Left renal pelvis (tissue), 4 donors: ENCODE data around the gene RREB1. TPM values are rescaled to one million over a fixed set of nuclear protein-coding genes. Genes with fewer than 3 reads are reported as not detected.
A peak's percentile ranks its signal among the peaks of the same experiment; 100 is the strongest.

ENCODE experiments used
- DNase-seq, 4 donors: peaks; one replicate each; pipeline ENCODE4 v3.0.0-alpha.2; 2013; ENCODE audit warnings: low read depth in 4 of 4, low spot score in 3 of 4
- polyA plus RNA-seq, 4 donors: library from polyadenylated mRNA; unstranded; fragments of 120-200 nt; gene quantifications; one replicate each; pipeline ENCODE4 v1.2.1, GENCODE V29; 2013; ENCODE audit not compliant: insufficient read length in 4 of 4

The RREB1 gene
- polyA plus RNA-seq, 4 donors, result 12.6 to 24.9 (median 21.6) TPM

DNA sequence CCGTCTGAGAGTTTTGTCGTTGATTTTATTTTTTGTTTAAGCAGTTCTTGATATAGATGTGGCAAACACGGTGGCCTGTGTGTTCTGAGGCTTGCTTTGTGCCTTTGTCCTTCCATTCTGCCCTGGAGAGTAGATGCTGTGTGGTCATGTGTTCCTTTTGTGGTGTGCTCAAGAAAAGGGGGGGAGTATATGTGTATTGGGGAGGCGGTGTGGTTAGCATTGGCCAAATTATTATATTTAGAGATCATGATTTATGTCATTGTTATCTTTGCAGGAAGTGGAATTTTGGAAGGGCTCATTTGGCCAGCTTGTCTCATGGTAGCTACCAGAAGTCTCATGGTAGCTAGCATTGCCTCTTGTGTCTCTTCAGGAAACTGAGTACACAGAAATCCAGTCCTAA is 16.4 kb downstream of the RREB1 start:
- no peak for DNase-seq

DNA sequence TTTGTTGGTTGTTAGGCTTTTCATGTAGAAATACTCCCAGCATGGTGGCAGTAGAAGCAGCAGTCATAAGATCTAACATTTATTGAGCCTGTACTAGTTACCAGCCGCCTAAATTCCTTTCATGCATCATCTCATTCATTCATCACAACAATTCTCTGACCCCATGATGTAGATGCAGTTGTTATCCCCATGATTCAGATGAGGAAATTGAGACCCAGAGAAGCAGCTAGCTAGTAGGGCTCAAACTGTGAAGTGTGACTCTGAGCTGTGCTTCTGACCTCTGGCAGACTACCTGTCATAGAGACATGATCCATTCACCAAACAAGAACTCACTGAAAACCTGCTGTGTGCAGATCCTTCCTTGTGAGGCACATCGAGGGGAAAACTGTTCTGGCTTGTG is 16.9 kb downstream of the RREB1 start:
- no peak for DNase-seq

DNA sequence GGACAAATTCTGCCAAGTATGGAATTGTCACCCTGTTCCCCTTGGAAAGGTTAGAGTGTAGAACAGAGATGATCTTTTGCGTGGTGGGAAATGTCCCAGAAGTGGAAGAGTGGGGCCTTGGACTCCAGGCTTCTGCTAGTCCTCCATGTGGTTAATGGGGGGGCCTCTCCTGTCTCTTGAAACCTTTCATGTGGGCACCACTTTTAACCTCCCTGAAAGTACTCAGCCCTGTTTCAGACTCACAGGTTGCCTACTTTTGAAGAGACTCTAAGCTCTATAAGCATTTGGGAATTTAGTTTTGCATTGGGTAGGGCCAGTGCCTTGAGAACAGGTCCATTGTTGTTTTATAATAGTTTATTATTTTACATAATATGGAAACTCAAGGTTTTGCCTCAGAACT is 17.5 kb downstream of the RREB1 start:
- no peak for DNase-seq

DNA sequence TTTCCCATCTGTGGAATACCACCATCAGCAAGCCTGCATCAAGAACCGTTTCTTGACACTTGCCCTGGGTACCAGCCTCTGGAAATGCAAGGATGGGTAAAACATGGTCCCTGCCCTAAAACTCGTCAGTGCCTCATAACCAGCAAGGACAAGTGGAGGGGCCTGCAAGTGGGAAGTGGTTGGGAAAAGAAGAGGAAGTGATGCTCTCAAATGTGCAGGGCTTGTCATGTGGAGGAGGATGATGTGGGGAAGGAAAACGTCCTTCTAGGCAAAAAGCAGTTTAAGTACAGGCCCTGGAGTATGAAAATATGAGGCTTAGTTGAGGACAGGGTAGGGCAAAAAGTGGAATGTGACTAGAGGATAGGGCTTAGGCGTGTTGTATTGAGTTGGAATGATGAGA is 19.0 kb downstream of the RREB1 start:
- DNase-seq, result no peak

DNA sequence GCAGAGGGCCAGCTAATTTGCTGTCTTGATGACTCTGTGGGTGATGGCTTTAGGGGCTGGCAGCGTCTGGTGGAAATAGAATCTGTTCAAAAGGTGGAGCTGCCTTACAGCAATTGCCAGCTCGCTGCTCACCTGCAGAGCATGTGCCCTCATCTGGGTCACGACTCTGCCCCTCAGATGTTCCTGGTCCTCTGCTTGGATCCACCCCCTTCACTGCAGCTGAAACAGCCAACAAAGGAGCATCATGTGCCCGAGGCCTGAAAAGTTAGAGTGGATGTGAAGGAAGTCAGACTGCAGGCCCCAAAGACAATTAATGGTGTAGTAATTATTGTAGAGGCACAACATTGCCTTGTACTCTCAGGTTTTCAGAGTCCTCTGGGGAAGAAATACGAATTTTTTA is 19.9 kb downstream of the RREB1 start:
- DNase-seq, result no peak

DNA sequence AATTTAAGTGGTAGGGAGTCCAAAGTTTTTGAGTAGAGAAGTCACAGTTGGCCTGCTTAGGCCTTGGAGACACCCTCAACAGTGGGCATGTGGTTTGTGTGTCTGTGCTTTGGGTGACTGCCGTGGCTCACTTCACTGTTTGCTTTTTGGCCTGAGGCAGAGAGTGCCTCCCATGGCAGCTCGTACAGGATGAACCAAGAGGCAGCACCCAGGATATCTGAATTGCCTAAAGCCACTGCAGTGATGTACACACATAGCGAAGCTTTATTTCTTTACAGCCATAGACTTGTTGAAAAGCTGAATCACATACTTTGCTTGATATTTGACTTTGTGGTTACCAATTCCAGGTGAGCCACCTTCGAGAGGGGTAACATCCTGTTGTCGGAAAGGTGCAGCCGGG is 21.6 kb downstream of the RREB1 start:
- DNase-seq, result no peak

DNA sequence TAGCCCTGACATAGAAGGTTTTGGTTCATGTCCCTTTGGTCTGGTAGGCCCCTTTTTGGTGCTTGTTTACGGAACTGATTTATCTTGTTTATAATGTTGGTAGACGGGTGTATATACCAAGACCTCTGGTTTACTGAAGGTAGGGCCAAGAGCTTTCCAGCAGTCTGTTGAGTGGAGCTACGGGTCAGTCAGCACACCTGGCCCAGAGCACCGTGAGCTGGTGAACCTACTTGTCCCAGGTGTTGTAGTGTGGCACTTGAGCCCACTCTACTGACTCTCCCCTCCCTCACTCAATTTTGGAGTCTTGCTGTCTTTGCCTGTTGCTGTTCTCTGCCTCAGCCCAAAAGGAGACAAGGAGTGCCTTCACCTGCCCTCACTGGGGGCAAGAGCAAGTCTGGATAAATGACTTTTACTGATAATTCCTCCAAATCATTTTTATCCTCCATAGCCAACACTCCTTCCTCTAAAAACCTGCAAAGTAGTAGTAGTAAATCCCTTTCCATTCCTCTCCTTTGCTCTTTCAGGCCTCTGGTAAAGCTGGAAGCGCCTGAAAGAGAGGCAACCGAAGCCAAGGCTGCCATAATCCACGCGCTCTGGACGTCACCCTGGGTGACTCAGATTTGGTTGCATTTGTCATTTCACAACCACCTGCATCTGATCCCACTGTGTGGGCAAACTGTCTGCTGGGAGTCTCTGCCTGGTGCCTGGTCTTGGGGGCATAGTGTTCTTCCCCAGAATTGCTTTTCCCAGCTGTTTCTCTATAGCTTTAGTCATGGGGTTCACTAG is 22.2 kb downstream of the RREB1 start:
- no peak for DNase-seq

DNA sequence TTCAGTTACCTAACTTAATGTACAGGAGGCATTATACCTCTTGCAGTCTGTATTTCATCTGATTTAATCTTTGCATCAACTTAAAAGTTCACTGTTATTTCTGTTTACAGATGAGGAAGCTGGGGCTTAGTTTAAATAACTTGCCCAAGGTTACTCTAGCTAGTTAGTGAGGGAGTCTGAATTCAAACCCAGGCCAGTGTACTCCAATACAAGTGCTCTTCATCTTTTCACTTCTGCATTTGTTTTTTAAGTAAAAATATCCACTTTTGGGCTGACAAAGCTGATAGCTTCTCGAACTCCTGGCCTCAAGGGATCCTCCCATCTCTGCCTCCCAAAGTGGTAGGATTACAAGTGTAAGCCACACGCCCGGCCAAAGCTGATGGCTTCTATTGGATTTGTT is 23.6 kb downstream of the RREB1 start:
- no peak for DNase-seq

DNA sequence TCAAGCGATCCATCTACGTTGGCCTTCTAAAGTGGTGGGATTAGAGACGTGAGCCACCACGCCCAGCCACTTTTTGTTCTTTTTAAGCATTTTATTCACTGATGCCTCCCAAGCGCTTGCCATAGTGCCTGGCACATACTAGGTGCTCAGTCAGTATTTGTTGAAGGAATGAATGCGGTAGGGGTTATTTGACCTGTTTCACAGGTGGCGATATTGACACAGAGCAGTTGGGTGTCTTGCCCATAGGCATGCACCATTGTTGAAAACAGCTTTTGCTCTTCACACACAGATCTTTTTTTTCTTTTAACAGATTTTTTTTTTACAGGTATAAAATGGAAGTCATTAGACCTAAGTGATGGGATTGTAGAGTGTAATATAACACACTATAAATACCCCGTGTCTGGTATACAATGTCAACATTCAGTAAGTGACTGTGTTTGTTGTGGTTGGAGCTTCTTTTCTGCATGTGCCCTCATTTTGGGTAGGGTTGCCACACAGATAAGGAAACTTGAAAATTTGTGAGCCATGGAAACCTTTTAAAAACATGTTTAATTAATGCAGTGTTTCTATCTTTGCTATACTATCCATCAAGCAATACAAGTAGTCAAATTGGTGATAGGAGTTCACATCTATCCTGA is 24.8 kb downstream of the RREB1 start:
- no peak for DNase-seq

DNA sequence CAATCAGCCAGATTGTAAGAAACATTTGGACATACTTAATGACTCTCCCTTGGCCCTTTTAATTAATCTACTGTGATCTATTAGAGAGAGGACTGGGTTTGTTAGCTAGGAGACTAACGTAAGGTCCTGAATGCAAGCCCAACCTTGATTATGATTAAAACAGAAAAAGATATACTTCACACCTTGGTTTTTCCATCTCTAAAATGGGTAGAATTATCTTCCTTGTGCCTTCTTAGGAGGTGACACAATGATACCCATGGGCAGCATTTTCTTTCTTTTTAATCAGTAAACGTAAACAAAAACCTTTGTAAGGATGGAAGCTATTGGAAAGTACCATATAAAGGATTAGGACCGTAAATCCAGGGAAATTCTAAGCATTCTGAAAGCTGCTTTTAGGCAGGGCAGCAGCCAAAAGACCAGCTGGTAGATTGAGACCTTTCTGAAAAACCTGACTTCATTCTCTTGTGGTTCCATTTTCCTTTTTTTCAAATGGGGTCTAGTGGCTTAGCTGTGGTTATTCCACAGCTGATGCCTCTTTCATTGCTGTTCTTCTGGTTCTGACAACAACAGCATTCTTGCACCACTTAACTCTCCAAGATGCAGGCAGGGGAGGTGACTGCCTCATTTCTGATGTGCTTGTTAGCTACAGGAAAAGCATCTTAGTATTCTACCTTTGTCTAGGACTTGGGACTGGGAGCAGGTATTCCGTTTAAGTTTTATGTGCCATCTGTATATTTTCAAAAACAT is 27.4 kb downstream of the RREB1 start:
- DNase-seq, result no peak

DNA sequence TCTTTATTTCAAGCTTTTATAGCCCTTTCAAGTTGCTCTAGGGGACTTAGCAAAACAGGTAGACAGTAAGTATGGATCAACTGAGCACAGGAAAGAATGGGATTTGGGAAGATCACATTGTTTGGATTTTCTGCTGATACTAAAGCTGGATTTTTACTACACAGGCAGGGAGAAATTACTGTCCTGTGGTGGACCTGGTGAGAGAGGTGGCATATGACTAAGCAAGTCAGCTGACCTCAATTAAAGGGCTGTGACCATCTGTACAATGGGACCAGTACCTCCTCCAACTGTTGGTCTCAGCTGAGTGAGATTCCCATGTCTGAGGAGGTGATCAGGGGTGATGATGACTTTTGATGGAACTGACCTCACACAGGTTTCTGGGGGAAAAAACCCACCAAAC is 28.0 kb downstream of the RREB1 start:
- DNase-seq, result no peak

DNA sequence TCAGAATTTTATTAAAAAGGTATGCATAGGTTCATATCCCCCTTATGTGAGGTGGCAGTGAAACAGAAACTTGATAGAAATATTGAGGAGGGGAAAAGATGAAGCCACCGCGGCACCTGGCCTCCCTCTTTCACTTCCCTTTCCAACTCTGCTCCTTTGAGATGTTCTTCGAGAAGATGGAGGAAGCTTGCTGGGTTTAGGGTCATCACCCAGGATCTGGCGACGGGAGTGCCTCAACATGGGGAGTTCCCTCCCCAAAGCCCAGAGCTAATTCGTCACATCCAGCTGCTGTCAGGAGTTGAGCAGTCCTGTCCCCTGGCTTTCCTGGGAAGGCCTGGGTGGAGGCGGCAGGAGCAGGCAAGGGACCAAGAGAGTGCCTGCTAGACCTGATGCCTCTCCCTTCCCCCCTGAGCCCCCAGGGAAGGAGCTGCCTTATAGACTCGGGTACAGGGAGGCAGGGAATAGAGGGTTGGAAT is 29.1 kb downstream of the RREB1 start:
- no peak for DNase-seq

DNA sequence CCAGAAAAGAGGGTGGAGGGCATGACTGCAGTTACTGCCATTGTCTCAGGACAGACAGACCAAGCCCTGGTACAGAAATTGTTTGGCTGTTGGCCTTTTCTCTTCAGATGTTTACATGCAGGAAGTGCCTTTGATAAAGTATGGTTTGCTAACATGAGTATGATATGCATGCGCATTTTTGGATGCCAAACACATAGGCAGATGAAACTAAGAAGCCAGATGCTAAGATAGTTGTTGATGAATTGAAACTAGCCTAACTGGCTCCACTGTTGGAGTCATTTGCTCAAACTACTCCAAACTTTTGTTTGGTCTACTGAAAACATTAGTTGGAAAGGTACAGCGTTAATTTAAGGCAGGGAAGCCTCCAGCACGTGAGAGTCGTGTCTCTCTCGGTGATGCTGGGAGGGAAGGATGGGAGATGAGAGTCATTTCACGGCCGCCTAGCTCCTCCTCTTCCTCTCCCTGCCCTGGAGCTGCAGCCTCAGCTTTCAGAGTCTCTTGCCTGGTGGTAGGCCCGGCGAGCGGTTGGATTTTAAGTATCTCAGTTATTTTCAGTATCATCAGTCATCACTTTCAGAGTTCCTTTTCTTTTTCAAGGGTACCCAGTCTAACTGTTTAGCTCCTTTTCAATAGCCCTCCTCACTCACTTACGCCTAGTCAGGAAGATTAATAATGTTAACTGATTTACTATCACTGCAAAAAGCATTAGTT is 29.7 kb downstream of the RREB1 start:
- DNase-seq, result no peak

DNA sequence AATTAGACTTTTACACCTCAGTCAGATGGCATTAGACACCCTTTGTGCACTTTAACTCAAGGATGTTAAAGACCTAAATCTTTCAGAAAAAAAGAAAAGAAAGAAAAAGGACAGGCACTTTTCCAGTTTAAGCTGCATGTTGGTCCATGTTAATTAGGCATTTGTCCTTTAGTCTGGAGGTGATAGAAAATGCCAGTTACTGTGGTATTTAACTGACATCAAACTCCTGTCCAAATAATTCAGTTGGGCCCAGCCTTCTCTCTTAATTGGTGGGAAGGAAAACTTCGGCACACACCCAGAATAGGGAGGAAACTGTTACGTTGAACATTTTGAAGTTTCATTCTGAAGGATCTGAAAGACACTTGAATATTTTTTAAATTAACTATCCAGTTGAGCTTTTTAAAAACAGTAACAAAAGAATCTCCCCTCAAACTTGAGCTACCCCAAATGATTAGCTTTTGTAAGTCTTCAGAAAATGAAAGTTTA is 30.3 kb downstream of the RREB1 start:
- DNase-seq, result no peak

DNA sequence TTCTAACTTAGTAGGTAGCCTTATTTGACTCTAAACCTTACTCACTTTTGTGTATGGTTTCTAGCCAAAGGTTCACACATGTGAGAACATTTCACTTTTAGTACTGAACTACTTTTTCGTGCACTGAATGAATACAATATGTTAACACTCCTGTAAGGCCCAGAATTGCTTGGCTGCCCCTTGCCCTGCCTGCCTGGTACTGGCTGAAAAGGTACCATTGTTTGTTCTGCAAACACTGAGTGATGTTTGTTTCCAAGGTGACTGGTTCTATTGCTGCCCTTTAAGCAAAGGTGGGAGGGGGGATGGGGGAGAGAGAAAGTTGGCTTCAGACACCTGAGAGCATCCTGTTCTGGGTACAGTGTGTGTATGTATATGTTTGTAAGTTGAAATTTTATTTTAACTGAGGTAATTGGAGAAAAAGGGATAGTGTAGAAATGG is 31.2 kb downstream of the RREB1 start:
- DNase-seq, result no peak

DNA sequence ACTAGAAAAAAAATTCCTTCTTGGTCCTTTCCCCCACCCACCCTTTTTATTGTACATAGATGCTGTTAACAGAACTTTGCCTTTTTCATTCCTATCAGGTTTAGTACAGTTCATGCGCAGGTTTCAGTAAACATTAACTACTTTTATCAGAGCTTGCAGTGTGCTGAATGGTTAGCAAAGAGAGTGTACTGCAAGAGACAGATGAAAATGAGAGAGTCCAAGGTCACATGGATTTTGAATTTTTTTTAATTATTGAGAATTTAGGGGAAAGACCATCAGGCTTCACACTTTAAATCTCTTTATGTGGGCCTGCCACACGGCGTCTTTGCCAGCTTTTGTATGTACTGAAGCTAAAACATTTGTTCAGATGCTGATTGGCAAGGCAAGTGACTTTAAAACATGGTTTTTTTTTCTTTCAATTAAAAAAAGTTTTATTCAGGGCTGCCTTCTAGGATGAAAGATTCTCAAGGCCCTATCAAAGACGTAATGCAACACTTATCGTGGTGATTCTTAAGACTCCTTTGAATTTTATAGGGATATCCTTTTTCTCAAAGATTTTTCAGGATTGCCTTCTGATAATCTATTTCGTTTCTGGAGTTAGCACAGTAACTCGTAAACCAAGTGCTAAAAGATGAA is 32.2 kb downstream of the RREB1 start:
- no peak for DNase-seq

DNA sequence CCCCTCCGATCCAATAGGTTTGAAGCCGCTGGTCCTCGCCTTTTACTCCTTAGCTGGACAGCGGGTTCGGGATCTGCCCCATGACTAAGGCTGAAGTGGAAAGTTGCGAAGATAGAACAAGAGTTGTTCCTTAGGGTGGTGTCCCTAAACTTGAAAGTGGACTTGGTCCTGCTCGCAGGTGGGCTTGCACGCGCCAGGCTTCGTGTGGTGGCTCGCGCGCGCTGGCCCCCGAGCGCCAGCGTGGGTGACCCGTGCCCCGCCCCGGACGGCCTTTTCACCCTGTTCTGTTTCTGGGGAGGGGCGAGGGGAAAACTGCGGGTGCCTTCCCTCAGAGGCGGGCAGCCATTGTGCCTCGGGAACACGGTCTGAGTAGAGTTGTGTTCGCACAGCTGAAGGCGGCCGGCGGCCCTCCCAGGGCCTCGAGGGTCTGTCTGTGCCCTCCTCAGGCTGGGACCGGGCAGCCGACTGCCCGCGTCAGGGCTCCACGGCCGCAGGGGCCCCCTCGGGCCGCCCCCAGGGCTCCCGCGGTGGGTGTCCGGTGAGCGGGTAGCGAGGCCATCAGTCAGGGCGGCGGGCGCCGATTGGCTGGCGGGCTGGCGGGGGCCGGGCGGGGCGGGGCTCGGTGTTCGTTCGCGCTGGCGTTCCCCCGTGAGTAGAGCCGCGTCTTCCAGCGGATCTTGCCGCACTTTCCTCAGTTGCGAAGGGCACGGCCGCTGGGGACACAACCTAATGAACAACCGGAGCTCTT is 33.0 kb downstream of the RREB1 start:
- DNase-seq, result peak in 1 of 4 donors; percentile 60

DNA sequence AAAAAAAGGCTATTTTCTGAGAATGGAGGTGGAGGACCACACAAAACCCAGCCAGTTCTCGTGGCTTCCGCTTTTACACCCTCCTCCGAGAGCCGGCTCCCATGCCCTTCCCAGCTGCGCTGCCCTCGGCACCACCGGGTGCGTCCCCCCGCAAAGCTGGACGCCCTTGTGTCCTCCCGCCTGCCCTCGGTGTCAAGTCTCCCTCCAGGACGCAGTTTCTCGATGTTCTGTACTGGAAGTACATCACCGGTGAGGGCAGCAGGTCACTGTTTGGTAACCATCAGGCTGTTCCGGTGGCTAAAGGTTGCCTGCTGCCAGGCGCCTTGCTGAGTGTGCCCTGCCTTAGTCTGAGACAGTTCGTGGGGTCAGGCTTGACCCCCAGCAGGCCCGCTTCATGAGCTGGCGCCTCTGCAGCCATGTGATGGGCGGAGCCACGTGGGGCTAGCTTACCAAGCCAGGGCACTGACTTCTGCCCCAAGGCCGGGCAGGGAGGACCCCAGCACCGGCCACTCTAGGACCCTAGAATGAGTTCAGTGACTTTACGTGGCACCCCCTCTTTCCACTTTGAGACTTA is 34.6 kb downstream of the RREB1 start:
- DNase-seq, result no peak

DNA sequence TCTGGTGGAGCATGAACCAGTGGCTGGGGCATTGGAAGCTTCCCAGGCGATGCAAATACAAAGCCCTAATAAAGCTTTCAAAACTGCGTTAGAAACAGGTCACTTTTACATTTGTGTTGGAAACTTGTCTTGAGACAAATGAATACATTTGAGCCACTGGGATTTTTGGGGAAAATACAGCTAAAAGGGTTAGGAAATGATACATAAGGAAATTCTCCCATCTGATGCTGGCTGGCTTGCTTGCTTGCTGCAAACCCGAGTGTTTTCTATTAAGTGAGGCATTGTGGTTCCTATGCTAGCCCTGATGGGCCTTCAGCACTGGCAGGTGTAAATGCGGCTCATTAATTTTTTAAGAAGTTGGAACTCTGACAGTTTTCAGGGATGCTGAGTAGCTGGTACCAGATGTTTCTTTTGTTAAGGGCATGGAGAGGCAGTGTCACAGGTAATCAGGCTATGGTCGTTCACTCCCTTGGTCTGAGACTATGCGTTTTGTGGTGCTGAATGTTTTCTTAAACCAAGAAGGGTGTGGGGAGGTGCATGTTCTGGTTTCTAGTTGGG is 35.2 kb downstream of the RREB1 start:
- no peak for DNase-seq
